ENCODE data around the gene SET. TPM values are rescaled to one million over a fixed set of nuclear protein-coding genes. Genes with fewer than 3 reads are reported as not detected.
A peak's percentile ranks its signal among the peaks of the same experiment; 100 is the strongest.

Gene SET
- total and polyA plus RNA-seq, 2 donors (not counting 1 experiment from before 2014, with no cell fraction given) = 54.9 to 309 TPM

DNA sequence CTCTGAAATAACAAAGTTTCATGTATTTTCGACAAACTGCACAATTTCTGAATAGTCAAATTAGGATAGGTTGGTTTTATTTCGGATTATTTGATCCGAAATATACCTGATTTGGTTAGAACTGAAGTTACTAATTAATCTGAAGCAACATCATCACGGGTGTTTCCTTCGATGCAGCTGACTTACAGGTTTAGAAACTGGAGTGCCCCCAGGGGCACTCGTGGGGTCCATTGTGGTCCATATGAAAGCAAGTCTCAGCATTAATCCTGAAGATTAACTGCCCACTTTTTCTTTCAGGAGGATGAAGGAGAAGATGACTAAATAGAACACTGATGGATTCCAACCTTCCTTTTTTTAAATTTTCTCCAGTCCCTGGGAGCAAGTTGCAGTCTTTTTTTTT lies 5.3 kb downstream of the SET start:
- Histone ChIP-seq H3K4me1 (ENCODE audit: control insufficient read depth in 2 of 2, insufficient read depth in 2 of 2, low read length in 2 of 2) (peaks cover 13% of the 10 kb centered on the region in 2 donors), H3K4me2 (replicated peaks; ENCODE audit: low read depth, low read length, poor library complexity, severe bottlenecking) (no peak overlapping the region), H3K9me3 (ENCODE audit: control extremely low read depth in 1 of 3, control insufficient read depth in 2 of 3, insufficient read depth in 1 of 3, low read length in 2 of 3) (no peaks in the 10 kb centered on the region), H2AFZ (ENCODE audit: insufficient read depth, low read depth, low read length, poor library complexity, severe bottlenecking) (no peak overlapping the region), H3K36me3 (replicated peaks in 1 of 2; ENCODE audit: control extremely low read depth in 1 of 2, control insufficient read depth in 1 of 2, extremely low read depth in 1 of 2, insufficient read depth in 2 of 2, low read length in 1 of 2) (peaks cover 15 to 51% of the 10 kb centered on the region in 2 experiments), H3K4me3 (ENCODE audit: control extremely low read depth in 1 of 5, extremely low read depth in 1 of 5, insufficient read depth in 1 of 5, low read depth in 2 of 5, low read length in 4 of 5) (no peak overlapping the region), H3K27me3 (replicated peaks in 1 of 4; ENCODE audit: control extremely low read depth in 1 of 4, control insufficient read depth in 3 of 4, insufficient read depth in 4 of 4, low read length in 3 of 4) (no peaks in the 10 kb centered on the region), H4K20me1 (ENCODE audit: control insufficient read depth, insufficient read depth, low read length, poor library complexity, severe bottlenecking) (peaks cover 32% of the 10 kb centered on the region), H3K9ac (ENCODE audit: low read length) (no peak overlapping the region), H3K27ac (ENCODE audit: low read length in 2 of 2) (peak overlapping the region in 1 of 2 donors; percentile 17), H3K79me2 (ENCODE audit: control insufficient read depth, insufficient read depth, low read length) (peaks cover 36% of the 10 kb centered on the region)
- CTCF ChIA-PET = interaction anchor here (1.2 kb wide), 1 partner anchor 8 kb away, joined by 4 read pairs; the partner anchor contains the start of gene PKN3
- no peaks in the 10 kb centered on the region for H3K27me3 Mint-ChIP-seq
- peak overlapping the region; percentile 20 for H3K27ac Mint-ChIP-seq
- POLR2A ChIA-PET = no interaction called here
- H3K4me3 Mint-ChIP-seq = no peak overlapping the region
- WGBS (ENCODE audit: insufficient coverage) = no CpG with 5 or more reads among the region's 6 CpGs
- no peak for ATAC-seq (ENCODE audit: low read depth)
- no peak for DNase-seq
- intact Hi-C loops (cut with micrococcal nuclease) = no loop called here
- peaks cover 22% of the 10 kb centered on the region for H3K4me1 Mint-ChIP-seq
- TF ChIP-seq EZH2 (IDR thresholded peaks at IDR 0.05; ENCODE audit: borderline replicate concordance, insufficient read depth, low read depth, low read length, poor library complexity, severe bottlenecking) = no peak
- TF ChIP-seq, protein P1, sequence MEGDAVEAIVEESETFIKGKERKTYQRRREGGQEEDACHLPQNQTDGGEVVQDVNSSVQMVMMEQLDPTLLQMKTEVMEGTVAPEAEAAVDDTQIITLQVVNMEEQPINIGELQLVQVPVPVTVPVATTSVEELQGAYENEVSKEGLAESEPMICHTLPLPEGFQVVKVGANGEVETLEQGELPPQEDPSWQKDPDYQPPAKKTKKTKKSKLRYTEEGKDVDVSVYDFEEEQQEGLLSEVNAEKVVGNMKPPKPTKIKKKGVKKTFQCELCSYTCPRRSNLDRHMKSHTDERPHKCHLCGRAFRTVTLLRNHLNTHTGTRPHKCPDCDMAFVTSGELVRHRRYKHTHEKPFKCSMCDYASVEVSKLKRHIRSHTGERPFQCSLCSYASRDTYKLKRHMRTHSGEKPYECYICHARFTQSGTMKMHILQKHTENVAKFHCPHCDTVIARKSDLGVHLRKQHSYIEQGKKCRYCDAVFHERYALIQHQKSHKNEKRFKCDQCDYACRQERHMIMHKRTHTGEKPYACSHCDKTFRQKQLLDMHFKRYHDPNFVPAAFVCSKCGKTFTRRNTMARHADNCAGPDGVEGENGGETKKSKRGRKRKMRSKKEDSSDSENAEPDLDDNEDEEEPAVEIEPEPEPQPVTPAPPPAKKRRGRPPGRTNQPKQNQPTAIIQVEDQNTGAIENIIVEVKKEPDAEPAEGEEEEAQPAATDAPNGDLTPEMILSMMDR (IDR thresholded peaks at IDR 0.05) = no peak
- H3K9me3 Mint-ChIP-seq (ENCODE audit: insufficient read depth) = no peaks in the 10 kb centered on the region

DNA sequence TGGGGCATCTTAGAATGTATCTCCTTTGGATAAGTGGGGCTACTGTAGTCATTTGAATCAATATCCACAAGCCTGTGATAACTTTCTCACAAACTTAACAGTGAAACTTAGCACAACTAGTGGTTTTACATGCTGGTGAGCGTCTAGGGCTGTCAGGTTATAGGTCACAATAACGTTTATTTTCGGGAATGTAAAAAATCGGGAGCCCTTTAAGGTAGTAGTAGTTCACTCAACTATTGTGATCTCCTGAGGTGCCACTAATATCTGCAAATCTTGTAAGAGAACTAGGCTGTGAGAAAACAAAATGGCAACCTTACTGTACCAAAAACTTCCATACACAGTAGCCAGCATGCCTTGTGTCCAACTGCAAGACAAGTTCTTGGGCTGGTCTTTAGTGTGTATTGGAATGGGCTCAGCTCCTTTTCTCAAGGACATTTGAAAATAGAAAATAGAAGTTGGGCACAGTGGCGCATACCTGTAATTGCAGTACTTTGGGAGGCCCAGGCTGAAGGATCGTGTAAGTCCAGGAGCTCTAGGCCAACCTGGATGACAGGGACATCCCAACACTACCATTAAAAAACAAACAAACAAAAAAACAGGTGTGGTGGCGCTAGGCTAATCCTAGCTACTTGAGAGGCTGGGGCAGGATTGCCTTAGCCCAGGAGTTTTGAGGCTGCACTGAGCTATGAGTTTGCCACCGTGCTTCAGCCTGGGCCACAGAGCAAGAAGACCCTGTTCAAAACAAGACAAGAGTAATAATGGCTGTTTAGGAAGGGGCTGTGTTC lies 8.1 kb downstream of the SET start:
- WGBS (ENCODE audit: insufficient coverage) = 87% methylated on average over 3 of the region's 8 CpGs
- CTCF ChIA-PET = interaction anchor here (0.6 to 1.4 kb wide), 2 partner anchors 9 to 423 kb away, joined by 3 read pairs; no protein-coding TSS in a partner anchor
- Histone ChIP-seq H4K20me1 (ENCODE audit: control insufficient read depth, insufficient read depth, low read length, poor library complexity, severe bottlenecking) (peaks cover 10% of the 10 kb centered on the region), H3K4me3 (ENCODE audit: control extremely low read depth in 1 of 5, extremely low read depth in 1 of 5, insufficient read depth in 1 of 5, low read depth in 2 of 5, low read length in 4 of 5) (no peak overlapping the region), H3K36me3 (replicated peaks in 1 of 2; ENCODE audit: control extremely low read depth in 1 of 2, control insufficient read depth in 1 of 2, extremely low read depth in 1 of 2, insufficient read depth in 2 of 2, low read length in 1 of 2) (peaks cover 12 to 38% of the 10 kb centered on the region in 2 experiments), H3K9me3 (ENCODE audit: control extremely low read depth in 1 of 3, control insufficient read depth in 2 of 3, insufficient read depth in 1 of 3, low read length in 2 of 3) (no peaks in the 10 kb centered on the region), H3K4me1 (ENCODE audit: control insufficient read depth in 2 of 2, insufficient read depth in 2 of 2, low read length in 2 of 2) (peaks cover 8 to 9% of the 10 kb centered on the region in 2 donors), H2AFZ (ENCODE audit: insufficient read depth, low read depth, low read length, poor library complexity, severe bottlenecking) (no peak overlapping the region), H3K27me3 (replicated peaks in 1 of 4; ENCODE audit: control extremely low read depth in 1 of 4, control insufficient read depth in 3 of 4, insufficient read depth in 4 of 4, low read length in 3 of 4) (no peaks in the 10 kb centered on the region), H3K9ac (ENCODE audit: low read length) (no peak overlapping the region), H3K79me2 (ENCODE audit: control insufficient read depth, insufficient read depth, low read length) (peaks cover 14% of the 10 kb centered on the region), H3K27ac (ENCODE audit: low read length in 2 of 2) (no peak overlapping the region), H3K4me2 (replicated peaks; ENCODE audit: low read depth, low read length, poor library complexity, severe bottlenecking) (no peak overlapping the region)
- Mint-ChIP-seq H3K27ac (no peak overlapping the region), H3K27me3 (no peaks in the 10 kb centered on the region), H3K9me3 (ENCODE audit: insufficient read depth) (no peaks in the 10 kb centered on the region), H3K4me1 (peaks cover 12% of the 10 kb centered on the region), H3K4me3 (no peak overlapping the region)
- DNase-seq (no peak), ATAC-seq (ENCODE audit: low read depth) (no peak)
- TF ChIP-seq EZH2 (IDR thresholded peaks at IDR 0.05; ENCODE audit: borderline replicate concordance, insufficient read depth, low read depth, low read length, poor library complexity, severe bottlenecking) = no peak
- TF ChIP-seq, protein P1 (IDR thresholded peaks at IDR 0.05) = no peak
- POLR2A ChIA-PET = interaction anchor here (0.5 to 0.6 kb wide), 2 partner anchors 52 to 237 kb away, joined by 3 to 5 read pairs; no protein-coding TSS in a partner anchor
- intact Hi-C loops (cut with micrococcal nuclease) = no loop called here

Data from B cell (primary cell).